ENCODE data around the gene CREBRF.

DNA sequence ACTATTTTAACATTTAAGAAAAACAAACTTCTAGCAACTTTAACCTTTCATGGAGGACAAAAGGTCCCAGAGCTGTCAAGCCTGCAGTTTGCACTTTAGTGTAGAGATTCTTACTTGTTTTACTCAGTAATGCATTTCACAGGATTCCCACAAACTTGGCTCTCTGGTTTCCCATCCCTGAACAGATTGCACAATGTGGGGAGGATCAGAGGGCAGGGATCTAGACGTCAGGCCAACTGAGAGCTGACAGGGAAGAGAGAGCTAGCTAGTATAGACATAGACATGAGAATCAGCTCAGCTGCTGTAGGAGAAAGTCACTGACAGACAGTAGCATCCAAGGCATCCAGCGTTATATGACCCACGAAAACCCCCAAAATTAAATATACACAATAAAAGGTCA, 67.3 kb downstream of the CREBRF start:
- TF ChIP-seq ARNT (IDR thresholded peaks at IDR 0.05) (no peak), FOXA1 (IDR thresholded peaks at IDR 0.05) (no peak), TARDBP (IDR thresholded peaks at IDR 0.05) (no peak), ELF4 (IDR thresholded peaks at IDR 0.05) (no peak), L3MBTL2 (conservative IDR thresholded peaks at IDR 0.05) (no peak), FOXK2 (IDR thresholded peaks at IDR 0.05) (no peak), BHLHE40 (IDR thresholded peaks at IDR 0.05; ENCODE audit: borderline replicate concordance) (no peak), SUZ12 (IDR thresholded peaks at IDR 0.05) (no peak), CTBP1 (IDR thresholded peaks at IDR 0.05; ENCODE audit: borderline replicate concordance) (no peak), FOXM1 (IDR thresholded peaks at IDR 0.05; ENCODE audit: borderline replicate concordance) (no peak), SP1 (IDR thresholded peaks at IDR 0.05) (no peak)

Data from HEK293T (cell line).